ENCODE data around the gene METTL8.
"Not testable (repeated sequence)": the region's sequence is repeated elsewhere in the genome, so short reads cannot be mapped to it uniquely, and the experiment has no call there.

Gene METTL8

DNA sequence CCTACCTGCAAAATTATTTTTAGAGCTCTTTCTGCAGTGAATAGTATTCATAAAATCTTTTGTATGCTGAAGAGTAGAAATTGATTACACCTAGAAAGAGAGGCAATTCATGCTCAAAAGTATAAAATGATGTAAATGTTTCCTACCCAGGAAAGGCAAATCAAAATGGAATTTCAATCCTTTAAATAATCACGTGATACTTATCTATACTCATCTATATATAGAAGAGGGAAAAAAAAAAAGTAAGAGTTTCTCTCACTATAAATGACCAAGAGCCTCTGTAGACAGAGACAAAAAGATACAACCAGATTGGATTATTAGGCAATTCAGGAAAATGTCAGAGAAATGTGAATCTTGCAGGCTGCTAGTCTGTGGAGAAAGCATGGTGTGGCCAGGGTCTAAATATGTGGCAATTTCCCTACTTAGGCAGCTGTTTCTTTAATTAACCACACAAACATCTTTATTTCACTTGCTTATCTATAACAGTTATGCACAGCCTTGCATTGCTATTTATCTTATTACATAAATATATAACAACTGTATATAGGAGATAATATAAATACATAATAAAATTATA is 39.5 kb downstream of the METTL8 start:
- Mint-ChIP-seq H3K4me1 (ENCODE audit: low read depth) (peaks cover 5% of the 10 kb centered on the region), H3K4me3 (no peak overlapping the region), H3K9me3 (ENCODE audit: low read depth) (no peaks in the 10 kb centered on the region), H3K27ac (no peak overlapping the region), H3K36me3 (peaks cover 21% of the 10 kb centered on the region), H3K27me3 (no peaks in the 10 kb centered on the region)

DNA sequence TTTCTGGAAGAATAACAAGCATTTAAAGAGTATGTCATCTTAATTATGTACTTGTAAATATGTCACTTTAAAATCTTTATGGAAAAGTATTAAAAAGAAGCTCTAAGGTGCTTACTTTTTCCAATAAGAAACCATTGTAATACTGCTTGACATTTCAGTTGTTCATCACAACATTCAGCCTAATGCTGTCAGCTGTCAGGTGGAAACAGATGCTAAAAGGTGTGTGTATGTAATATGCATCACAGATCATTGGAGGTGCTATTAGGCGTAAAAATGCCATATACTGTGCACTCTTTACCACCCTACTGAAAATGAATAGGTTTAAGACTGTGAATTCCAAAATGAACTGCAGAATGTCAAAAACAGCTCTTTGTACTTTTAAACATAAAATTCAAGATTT is 40.3 kb downstream of the METTL8 start:
- H3K9me3 Mint-ChIP-seq (ENCODE audit: low read depth) = no peaks in the 10 kb centered on the region
- no peaks in the 10 kb centered on the region for H3K27me3 Mint-ChIP-seq
- H3K4me1 Mint-ChIP-seq (ENCODE audit: low read depth) = peaks cover 1% of the 10 kb centered on the region
- no peak overlapping the region for H3K4me3 Mint-ChIP-seq
- H3K27ac Mint-ChIP-seq = no peak overlapping the region
- H3K36me3 Mint-ChIP-seq = peaks cover 22% of the 10 kb centered on the region

DNA sequence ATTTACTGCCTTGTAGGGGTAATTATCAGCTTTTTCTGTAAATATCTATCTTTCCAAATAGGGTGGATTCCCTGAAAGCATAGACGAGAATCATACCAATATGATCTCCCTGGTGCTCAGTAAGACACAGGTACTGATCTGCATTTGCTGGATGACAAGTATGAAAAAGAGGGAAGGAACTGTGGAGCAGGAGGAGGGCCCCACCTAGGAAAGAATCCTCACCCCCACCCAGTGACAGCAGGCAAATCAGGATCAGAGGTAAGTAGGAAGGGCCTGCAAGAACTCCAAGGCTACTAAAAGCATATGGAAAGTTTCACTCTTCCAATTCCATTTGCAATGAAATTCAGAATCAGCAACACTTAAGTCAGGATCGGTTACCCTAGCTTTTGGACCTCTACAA is 42.3 kb downstream of the METTL8 start:
- Mint-ChIP-seq H3K27ac (no peak overlapping the region), H3K4me1 (ENCODE audit: low read depth) (peaks cover 4% of the 10 kb centered on the region), H3K4me3 (no peak overlapping the region), H3K9me3 (ENCODE audit: low read depth) (no peaks in the 10 kb centered on the region), H3K27me3 (no peaks in the 10 kb centered on the region), H3K36me3 (peaks cover 25% of the 10 kb centered on the region)

DNA sequence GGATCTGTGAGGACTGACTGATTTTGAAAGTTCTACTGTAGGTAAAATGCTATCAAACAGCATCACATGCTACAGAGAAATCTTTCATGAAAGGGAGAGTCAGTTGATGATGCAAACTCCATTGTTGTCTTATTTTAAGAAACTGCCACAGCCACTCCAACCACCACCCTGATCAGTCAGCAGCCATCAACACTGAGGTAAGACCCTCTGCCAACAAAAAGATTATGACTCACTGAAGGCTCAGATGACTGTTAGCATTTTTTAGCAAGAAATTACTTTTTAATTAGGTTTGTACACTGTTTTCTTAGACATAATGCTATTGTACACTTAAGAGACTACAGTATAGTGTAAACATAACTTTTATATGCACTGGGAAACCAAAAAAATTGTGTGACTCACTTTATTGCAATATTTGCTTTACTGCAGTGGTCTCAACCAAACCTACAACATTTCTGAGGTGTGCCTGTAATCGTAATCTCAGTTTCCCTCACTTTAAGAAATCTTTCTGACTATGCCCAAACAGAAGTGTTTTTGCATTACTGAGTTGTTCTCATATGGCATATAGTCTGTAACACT is 42.8 kb downstream of the METTL8 start:
- Mint-ChIP-seq H3K4me3 (no peak overlapping the region), H3K27ac (no peak overlapping the region), H3K4me1 (ENCODE audit: low read depth) (peaks cover 5% of the 10 kb centered on the region), H3K27me3 (no peaks in the 10 kb centered on the region), H3K36me3 (peaks cover 27% of the 10 kb centered on the region), H3K9me3 (ENCODE audit: low read depth) (no peaks in the 10 kb centered on the region)

DNA sequence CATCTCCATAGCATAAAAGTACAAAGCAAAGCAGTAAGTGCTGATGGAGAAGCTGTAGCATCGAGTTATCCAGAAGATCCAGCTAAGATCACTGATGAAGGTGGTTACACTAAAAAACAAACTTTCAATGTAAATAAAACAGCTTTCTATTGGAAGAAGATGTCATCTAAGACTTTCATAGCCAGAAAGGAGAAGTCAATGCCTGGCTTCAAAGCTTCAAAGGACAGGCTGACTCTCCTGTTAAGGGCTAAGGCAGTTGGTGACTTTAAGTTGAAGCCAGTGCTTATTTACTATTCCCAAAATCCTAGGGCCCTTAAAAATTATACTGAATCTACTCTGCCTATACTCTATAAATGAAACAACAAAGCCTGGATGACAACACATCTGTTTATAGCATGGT is 44.0 kb downstream of the METTL8 start:
- Mint-ChIP-seq H3K4me3 (no peak overlapping the region), H3K36me3 (peaks cover 33% of the 10 kb centered on the region), H3K9me3 (ENCODE audit: low read depth) (no peaks in the 10 kb centered on the region), H3K27ac (no peak overlapping the region), H3K27me3 (no peaks in the 10 kb centered on the region), H3K4me1 (ENCODE audit: low read depth) (peaks cover 6% of the 10 kb centered on the region)

DNA sequence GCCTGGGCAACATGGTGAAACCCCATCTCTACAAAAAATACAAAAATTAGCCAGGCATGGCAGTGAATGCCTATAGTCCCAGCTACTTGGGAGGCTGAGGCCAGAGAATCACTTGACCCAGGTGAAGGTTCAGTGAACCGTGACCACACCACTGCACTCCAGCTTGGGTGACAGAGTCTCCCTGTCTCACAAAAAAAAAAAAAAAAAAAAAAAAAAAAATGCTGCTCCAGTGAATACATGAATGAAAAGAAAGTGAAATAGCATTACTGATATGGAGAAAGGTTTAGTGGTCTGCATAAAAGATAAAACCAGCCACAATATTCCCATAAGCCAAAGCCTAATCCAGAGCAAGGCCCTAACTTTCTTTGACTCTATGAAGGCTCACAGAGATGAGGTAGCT is 44.5 kb downstream of the METTL8 start:
- Mint-ChIP-seq H3K27me3 (no peaks in the 10 kb centered on the region), H3K4me3 (no peak overlapping the region), H3K4me1 (ENCODE audit: low read depth) (peaks cover 6% of the 10 kb centered on the region), H3K9me3 (ENCODE audit: low read depth) (no peaks in the 10 kb centered on the region), H3K36me3 (peaks cover 33% of the 10 kb centered on the region), H3K27ac (no peak overlapping the region)

DNA sequence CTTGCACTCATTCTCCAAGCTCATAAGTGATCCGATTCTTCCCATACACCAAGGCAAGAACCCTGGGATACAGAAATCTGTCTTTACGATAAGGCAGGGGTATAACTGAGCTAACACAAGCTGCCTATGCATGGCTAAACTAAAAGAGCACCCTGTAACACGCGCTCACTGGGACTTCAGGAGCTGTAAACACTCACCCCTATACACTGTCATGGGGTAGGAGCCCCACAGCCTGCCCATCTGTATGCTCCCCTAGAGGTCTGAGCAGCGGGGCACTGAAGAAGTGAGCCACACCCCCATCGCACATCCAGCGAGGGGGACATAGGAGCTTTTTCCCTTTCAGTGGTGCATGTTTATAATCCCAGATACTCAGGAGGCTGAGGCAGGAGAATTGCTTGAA is 46.7 kb downstream of the METTL8 start:
- Mint-ChIP-seq H3K27ac (no peak overlapping the region), H3K36me3 (peaks cover 37% of the 10 kb centered on the region), H3K4me3 (no peak overlapping the region), H3K9me3 (ENCODE audit: low read depth) (no peaks in the 10 kb centered on the region), H3K4me1 (ENCODE audit: low read depth) (peaks cover 5% of the 10 kb centered on the region), H3K27me3 (no peaks in the 10 kb centered on the region)

DNA sequence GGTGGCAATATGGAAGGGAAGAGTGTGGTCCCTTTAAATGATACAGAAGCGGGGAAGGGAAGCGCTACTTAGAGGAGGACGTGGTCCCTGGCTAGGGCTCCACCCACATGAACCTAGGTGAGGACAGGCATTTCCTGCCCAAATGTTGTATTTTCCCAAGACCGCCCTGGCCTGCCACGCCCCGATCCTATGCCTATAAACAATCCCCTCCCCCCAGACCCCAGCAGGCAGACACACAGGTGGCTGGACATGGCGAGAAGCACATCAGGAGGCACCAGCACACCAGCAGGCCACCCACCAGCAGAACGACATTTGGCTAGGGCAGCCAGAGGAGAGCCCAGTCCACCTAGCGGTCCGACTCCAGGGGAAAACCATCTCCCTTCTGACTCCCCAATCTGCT is 47.2 kb downstream of the METTL8 start:
- H3K36me3 Mint-ChIP-seq = peaks cover 37% of the 10 kb centered on the region

DNA sequence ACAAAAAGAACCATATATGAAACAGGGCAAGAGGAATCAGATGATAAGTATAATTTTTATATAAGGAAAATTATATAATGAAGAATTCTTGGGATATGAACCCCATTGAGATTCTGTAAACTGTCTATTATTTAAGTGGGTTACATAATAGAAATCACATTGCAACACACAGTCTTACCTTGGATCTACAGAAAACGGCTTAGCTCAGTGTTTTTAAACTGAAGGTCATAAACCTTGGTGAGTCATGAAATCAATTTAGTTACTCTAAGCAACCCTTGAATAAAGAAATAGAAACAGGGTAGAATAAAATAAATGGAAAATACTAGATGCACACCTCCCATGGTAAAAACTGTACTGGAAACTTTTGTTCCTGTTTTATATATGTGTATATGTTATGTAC is 50.7 kb downstream of the METTL8 start:
- H3K9me3 Mint-ChIP-seq (ENCODE audit: low read depth) = peaks cover 10% of the 10 kb centered on the region
- peaks cover 34% of the 10 kb centered on the region for H3K36me3 Mint-ChIP-seq
- no peak overlapping the region for H3K27ac Mint-ChIP-seq
- H3K27me3 Mint-ChIP-seq = no peaks in the 10 kb centered on the region
- H3K4me3 Mint-ChIP-seq = no peak overlapping the region
- H3K4me1 Mint-ChIP-seq (ENCODE audit: low read depth) = peaks cover 5% of the 10 kb centered on the region

More for the DNA sequence above, 47.2 kb downstream of the METTL8 start:
- Mint-ChIP-seq H3K27ac (no peak overlapping the region), H3K27me3 (no peaks in the 10 kb centered on the region), H3K4me1 (ENCODE audit: low read depth) (peaks cover 5% of the 10 kb centered on the region), H3K4me3 (no peak overlapping the region), H3K9me3 (ENCODE audit: low read depth) (no peaks in the 10 kb centered on the region)

DNA sequence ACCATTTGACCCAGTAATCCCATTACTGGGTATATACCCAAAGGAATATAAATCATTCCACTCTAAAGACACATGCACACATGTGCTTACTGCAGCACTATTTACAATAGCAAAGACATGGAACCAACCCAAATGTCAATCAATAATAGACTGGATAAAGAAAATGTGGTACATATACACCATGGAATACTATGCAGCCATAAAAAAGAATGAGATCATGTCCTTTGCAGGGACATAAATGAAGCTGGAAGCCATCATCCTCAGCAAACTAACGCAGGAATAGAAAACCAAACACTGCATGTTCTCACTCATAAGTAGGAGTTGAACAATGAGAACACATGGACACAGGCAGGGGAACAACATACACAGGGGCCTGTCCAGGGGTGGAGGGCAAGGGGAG is 51.6 kb downstream of the METTL8 start:
- peaks cover 40% of the 10 kb centered on the region for H3K36me3 Mint-ChIP-seq
- not testable (repeated sequence) for H3K27me3 Mint-ChIP-seq; H3K4me1 Mint-ChIP-seq (ENCODE audit: low read depth); H3K27ac Mint-ChIP-seq; H3K4me3 Mint-ChIP-seq; H3K9me3 Mint-ChIP-seq (ENCODE audit: low read depth)

DNA sequence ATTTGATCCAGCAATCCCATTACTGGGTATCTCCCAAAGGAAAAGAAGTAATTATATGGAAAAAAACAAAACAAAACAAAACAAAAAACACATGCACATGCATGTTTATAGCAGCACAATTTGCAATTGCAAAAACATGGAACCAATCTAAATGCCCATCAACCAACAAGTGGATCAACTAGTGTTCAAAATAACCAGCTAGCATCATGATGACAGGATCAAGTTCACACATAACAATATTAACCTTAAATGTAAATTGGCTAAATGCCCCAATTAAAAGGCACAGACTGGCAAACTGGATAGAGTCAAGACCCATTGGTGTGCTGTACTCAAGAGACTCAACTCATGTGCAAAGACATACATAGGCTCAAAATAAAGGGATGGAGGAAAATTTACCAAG is 55.9 kb downstream of the METTL8 start:
- H3K27me3 Mint-ChIP-seq; H3K4me3 Mint-ChIP-seq; H3K27ac Mint-ChIP-seq; H3K4me1 Mint-ChIP-seq (ENCODE audit: low read depth): not testable (repeated sequence)
- peaks cover 19% of the 10 kb centered on the region for H3K9me3 Mint-ChIP-seq (ENCODE audit: low read depth)
- H3K36me3 Mint-ChIP-seq = peaks cover 50% of the 10 kb centered on the region

DNA sequence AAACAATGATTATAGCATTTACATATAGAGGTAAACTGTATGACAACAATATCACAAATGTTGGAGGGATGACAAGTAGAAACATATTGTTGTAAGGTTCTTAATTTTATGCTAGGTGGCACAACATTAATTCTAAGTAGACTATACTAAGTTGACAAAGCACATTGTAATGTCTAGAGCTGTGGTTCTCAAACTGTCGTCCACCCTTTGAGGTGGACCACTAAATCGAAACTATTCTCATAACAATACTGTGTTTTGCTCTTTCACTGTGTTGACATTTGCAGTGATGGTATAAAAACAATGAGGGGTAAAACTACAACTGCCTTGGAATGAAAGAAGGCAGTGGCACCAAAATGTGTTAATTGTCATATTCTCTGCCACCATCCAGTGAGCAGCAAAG is 66.1 kb downstream of the METTL8 start:
- no peak overlapping the region for H3K27ac Mint-ChIP-seq
- H3K4me3 Mint-ChIP-seq = no peak overlapping the region
- H3K27me3 Mint-ChIP-seq = no peaks in the 10 kb centered on the region
- H3K36me3 Mint-ChIP-seq = peaks cover 14% of the 10 kb centered on the region
- no peaks in the 10 kb centered on the region for H3K4me1 Mint-ChIP-seq (ENCODE audit: low read depth)
- H3K9me3 Mint-ChIP-seq (ENCODE audit: low read depth) = peaks cover 13% of the 10 kb centered on the region

DNA sequence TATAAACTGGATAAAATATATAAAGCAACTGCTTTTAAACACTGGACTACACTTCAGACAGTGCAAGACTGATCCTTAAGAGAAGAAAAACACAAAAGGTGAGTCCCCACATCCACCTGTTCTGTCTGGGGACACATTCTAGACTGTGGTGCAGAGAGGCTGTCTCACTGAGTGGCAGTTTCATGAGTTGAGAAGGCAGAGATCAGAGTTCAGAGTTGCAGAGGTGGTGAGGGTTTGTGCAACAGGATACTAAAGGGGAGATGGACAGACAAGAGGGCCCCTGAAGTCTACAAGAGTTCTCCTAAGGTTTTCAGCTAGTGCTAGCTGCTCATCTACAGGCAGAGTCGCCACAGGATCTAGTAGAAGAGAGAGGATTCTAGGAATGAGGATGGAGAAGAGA is 68.0 kb downstream of the METTL8 start:
- peaks cover 14% of the 10 kb centered on the region for H3K36me3 Mint-ChIP-seq
- peaks cover 13% of the 10 kb centered on the region for H3K9me3 Mint-ChIP-seq (ENCODE audit: low read depth)
- no peaks in the 10 kb centered on the region for H3K27me3 Mint-ChIP-seq
- H3K4me3 Mint-ChIP-seq = no peak overlapping the region
- H3K27ac Mint-ChIP-seq = no peak overlapping the region
- no peaks in the 10 kb centered on the region for H3K4me1 Mint-ChIP-seq (ENCODE audit: low read depth)

DNA sequence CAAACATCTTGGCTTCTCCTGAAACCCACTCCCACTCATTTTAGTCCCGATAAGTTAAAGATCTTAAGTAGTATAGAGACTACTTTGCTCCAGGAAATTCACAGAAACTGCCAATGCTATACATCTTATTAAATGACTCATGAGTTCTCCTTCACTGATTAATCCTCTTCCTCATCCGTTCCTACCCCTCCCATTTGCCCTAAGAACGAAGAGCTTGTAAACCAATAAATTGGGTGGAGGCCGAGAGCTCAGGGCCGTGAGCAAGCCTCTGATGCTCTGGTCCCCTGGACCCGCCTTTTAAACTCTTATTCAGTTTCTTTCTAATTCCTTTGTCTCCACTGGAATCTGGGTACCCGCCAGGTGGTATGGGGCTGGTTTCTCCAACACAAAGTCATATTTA is 68.6 kb downstream of the METTL8 start:
- no peaks in the 10 kb centered on the region for H3K27me3 Mint-ChIP-seq
- H3K4me3 Mint-ChIP-seq = no peak overlapping the region
- peaks cover 13% of the 10 kb centered on the region for H3K9me3 Mint-ChIP-seq (ENCODE audit: low read depth)
- H3K27ac Mint-ChIP-seq = no peak overlapping the region
- peaks cover 14% of the 10 kb centered on the region for H3K36me3 Mint-ChIP-seq
- no peaks in the 10 kb centered on the region for H3K4me1 Mint-ChIP-seq (ENCODE audit: low read depth)

DNA sequence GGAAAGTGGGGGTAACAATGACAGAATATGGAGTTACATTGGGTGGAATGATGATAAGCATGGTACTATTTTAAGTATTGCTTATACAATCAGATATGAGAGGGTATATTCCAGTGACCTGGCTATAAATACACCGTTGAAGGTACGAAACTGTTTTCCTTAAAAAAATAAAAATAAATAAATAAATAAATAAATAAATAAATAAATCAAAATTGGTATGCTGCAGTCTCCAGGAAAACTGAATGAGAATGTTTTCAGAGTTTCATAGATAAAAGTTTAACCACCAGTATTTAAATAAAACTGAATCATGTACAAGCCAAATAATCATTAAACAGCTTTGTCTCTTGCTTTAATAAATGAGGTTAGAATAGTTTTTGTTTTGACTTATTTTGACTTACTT is 71.4 kb downstream of the METTL8 start:
- Mint-ChIP-seq H3K4me3 (no peak overlapping the region), H3K4me1 (ENCODE audit: low read depth) (no peaks in the 10 kb centered on the region), H3K36me3 (peaks cover 25% of the 10 kb centered on the region), H3K27me3 (no peaks in the 10 kb centered on the region), H3K27ac (no peak overlapping the region), H3K9me3 (ENCODE audit: low read depth) (peaks cover 13% of the 10 kb centered on the region)

DNA sequence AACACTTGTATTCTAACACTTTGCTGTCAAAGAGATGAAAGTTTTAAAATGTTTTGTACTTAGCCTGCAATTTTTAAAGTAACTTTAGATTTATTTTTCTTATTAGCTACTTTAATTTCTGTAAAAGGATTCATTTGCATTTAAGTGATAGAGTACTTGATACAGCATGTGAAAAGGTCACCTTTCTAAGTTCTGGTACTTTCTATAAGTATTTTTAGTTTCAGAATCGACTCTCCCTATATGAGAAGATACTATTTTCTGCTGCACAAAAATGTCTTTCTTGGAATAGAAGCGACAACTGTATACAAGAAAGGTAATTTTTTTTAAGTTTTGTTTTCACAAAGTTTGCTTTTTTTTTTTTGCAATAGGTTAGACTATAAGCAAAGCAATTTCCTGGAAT is 72.9 kb downstream of the METTL8 start:
- H3K4me3 Mint-ChIP-seq = no peak overlapping the region
- H3K4me1 Mint-ChIP-seq (ENCODE audit: low read depth) = no peaks in the 10 kb centered on the region
- H3K36me3 Mint-ChIP-seq = peaks cover 21% of the 10 kb centered on the region
- no peaks in the 10 kb centered on the region for H3K27me3 Mint-ChIP-seq
- no peak overlapping the region for H3K27ac Mint-ChIP-seq
- H3K9me3 Mint-ChIP-seq (ENCODE audit: low read depth) = peaks cover 3% of the 10 kb centered on the region

Data from activated naive CD8-positive, alpha-beta T cell (primary cell).